H1 (cell line): ENCODE results near the gene STAG1. TPM values are rescaled to one million over a fixed set of nuclear protein-coding genes. Genes with fewer than 3 reads are reported as not detected.

Experiments used
- CTCF ChIA-PET: fragments of 300-600 bp; sonication (Branson Sonifier 250); formaldehyde crosslinking; loops from one replicate; lab custom pipeline; 2021; ENCODE audit not compliant: partially characterized antibody; lab: Charles Lee
- POLR2A ChIA-PET: fragments of 300-600 bp; sonication (Branson Sonifier 250); formaldehyde crosslinking; loops from one replicate; lab custom pipeline; 2021; ENCODE audit warnings: inconsistent platforms; ENCODE audit not compliant: partially characterized antibody; lab: Charles Lee
- DNase-seq, 2 experiments: peaks; one replicate each; pipeline versions ENCODE4 v3.0.0 to v3.0.0-alpha.2; 2010 to 2022; ENCODE audit warnings: low spot score in 2 of 2, low read depth in 1 of 2, mixed read lengths in 1 of 2
- FAIRE-seq: peaks from 2 replicates; lab custom pipeline; 2011; peaks lifted over from hg19 to GRCh38; lab: Jason Lieb, UNC
- H2AFZ ChIP-seq: 2 replicates; pipeline ENCODE4 v1.8.1; 2012; ENCODE audit warnings: low read length, inconsistent platforms
- H2AK5ac ChIP-seq: 2 replicates; pipeline ENCODE4 v1.6.1; 2013; ENCODE audit warnings: low read depth, low read length
- H2BK120ac ChIP-seq: replicated peaks from 2 replicates; pipeline ENCODE3; 2013; ENCODE audit warnings: low read depth, low read length, inconsistent platforms
- H2BK12ac ChIP-seq: 2 replicates; pipeline ENCODE4 v1.6.1; 2013; ENCODE audit warnings: low read depth, low read length
- H2BK15ac ChIP-seq: 2 replicates; pipeline ENCODE4 v1.6.1; 2013; ENCODE audit warnings: low read length
- H2BK20ac ChIP-seq: 2 replicates; pipeline ENCODE4 v1.6.1; 2013; ENCODE audit warnings: low read length
- H2BK5ac ChIP-seq: 2 replicates; pipeline ENCODE4 v1.6.1; 2013; ENCODE audit warnings: low read depth, low read length
- H3K14ac ChIP-seq: 2 replicates; pipeline ENCODE4 v1.6.1; 2013; ENCODE audit warnings: inconsistent platforms; ENCODE audit not compliant: insufficient read length
- H3K18ac ChIP-seq: 2 replicates; pipeline ENCODE4 v1.6.1; 2013; ENCODE audit warnings: low read length; ENCODE audit errors: extremely low read depth
- H3K23ac ChIP-seq: 2 replicates; pipeline ENCODE4 v1.6.1; 2013; ENCODE audit warnings: inconsistent platforms; ENCODE audit not compliant: insufficient read length
- H3K23me2 ChIP-seq: 2 replicates; pipeline ENCODE4 v1.6.1; 2013; ENCODE audit warnings: low read depth, low read length
- H3K27ac ChIP-seq: 2 replicates; pipeline ENCODE4 v1.6.1; 2011; ENCODE audit warnings: low read depth, low read length, inconsistent platforms
- H3K27me3 ChIP-seq, 4 experiments: replicated peaks in 1 of 4; 1 replicate in 1 of 4; 2 replicates in 3 of 4; pipeline versions ENCODE4 v1.6.1 to v1.8.1; 2011 to 2013; ENCODE audit warnings: low read length in 3 of 4, mild to moderate bottlenecking in 3 of 4, inconsistent platforms in 2 of 4, mixed read lengths in 2 of 4, moderate library complexity in 1 of 4; ENCODE audit not compliant: control insufficient read depth in 3 of 4, insufficient read depth in 3 of 4; ENCODE audit errors: extremely low read depth in 1 of 4
- H3K36me3 ChIP-seq, 4 experiments: 2 replicates each; pipeline versions ENCODE4 v1.6.1 to v1.8.1; 2011 to 2013; ENCODE audit warnings: mild to moderate bottlenecking in 4 of 4, low read length in 3 of 4, moderate library complexity in 2 of 4, control low read depth in 1 of 4, inconsistent platforms in 1 of 4; ENCODE audit not compliant: insufficient read depth in 4 of 4, control insufficient read depth in 2 of 4
- H3K4ac ChIP-seq: replicated peaks from 2 replicates; pipeline ENCODE3; 2013; ENCODE audit warnings: low read length, low read depth, mixed read lengths, inconsistent platforms; ENCODE audit not compliant: insufficient read length
- H3K4me1 ChIP-seq, 4 experiments: replicated peaks in 1 of 4; 1 replicate in 1 of 4; 2 replicates in 3 of 4; pipeline versions ENCODE4 v1.6.1 to v1.8.1; 2011 to 2013; ENCODE audit warnings: low read length in 3 of 4, inconsistent platforms in 2 of 4, mixed read lengths in 1 of 4; ENCODE audit not compliant: insufficient read depth in 4 of 4, control insufficient read depth in 3 of 4
- H3K4me2 ChIP-seq, 2 experiments: 2 replicates each; pipeline versions ENCODE4 v1.6.1 to v1.8.1; 2011 to 2013; ENCODE audit warnings: low read depth in 2 of 2, low read length in 2 of 2, control low read depth in 1 of 2, inconsistent platforms in 1 of 2, mild to moderate bottlenecking in 1 of 2; ENCODE audit not compliant: insufficient read depth in 1 of 2
- H3K4me3 ChIP-seq, 4 experiments: fragments of 200-600, 300-600 bp in 1 of 4; sonication (generic), shearing (Covaris generic), sonication (Bioruptor Twin) in 1 of 4; 2 replicates each; pipeline versions ENCODE4 v1.5.1 to v1.8.1; 2011 to 2016; ENCODE audit warnings: low read length in 4 of 4, low read depth in 3 of 4, control low read depth in 2 of 4, inconsistent platforms in 2 of 4, mild to moderate bottlenecking in 2 of 4, mixed read lengths in 1 of 4, moderate library complexity in 1 of 4; ENCODE audit not compliant: insufficient read depth in 2 of 4; ENCODE audit errors: extremely low read depth in 1 of 4
- H3K56ac ChIP-seq: replicated peaks from 2 replicates; pipeline ENCODE3; 2013; ENCODE audit warnings: low read depth, mild to moderate bottlenecking, mixed read lengths, low read length, inconsistent platforms; ENCODE audit not compliant: insufficient read length
- H3K79me1 ChIP-seq: 2 replicates; pipeline ENCODE4 v1.6.1; 2013; ENCODE audit warnings: low read depth, low read length, control low read depth
- H3K79me2 ChIP-seq, 2 experiments: 2 replicates each; pipeline versions ENCODE4 v1.6.1 to v1.8.1; 2012 to 2013; ENCODE audit warnings: low read length in 2 of 2, mild to moderate bottlenecking in 2 of 2, inconsistent platforms in 1 of 2; ENCODE audit not compliant: insufficient read depth in 2 of 2, control insufficient read depth in 1 of 2
- H3K9ac ChIP-seq, 4 experiments: replicated peaks in 1 of 4; 1 replicate in 1 of 4; 2 replicates in 3 of 4; pipeline versions ENCODE4 v1.6.1 to v1.8.1; 2011 to 2013; ENCODE audit warnings: low read depth in 3 of 4, low read length in 3 of 4, control low read depth in 2 of 4, mild to moderate bottlenecking in 2 of 4, moderate library complexity in 2 of 4, inconsistent platforms in 1 of 4; ENCODE audit errors: extremely low read depth in 1 of 4
- H3K9me3 ChIP-seq, 2 experiments: 2 replicates each; pipeline versions ENCODE4 v1.6.1 to v1.8.1; 2012 to 2013; ENCODE audit warnings: mild to moderate bottlenecking in 2 of 2, moderate library complexity in 2 of 2, control low read depth in 1 of 2, inconsistent platforms in 1 of 2, low read depth in 1 of 2, low read length in 1 of 2, mixed read lengths in 1 of 2; ENCODE audit not compliant: insufficient read depth in 2 of 2
- H4K20me1 ChIP-seq, 2 experiments: replicated peaks in 1 of 2; 2 replicates each; pipeline versions ENCODE3 to v1.8.1; 2011 to 2013; ENCODE audit warnings: inconsistent platforms in 2 of 2, low read length in 2 of 2, mild to moderate bottlenecking in 1 of 2; ENCODE audit not compliant: insufficient read depth in 2 of 2, control insufficient read depth in 1 of 2
- H4K5ac ChIP-seq: 2 replicates; pipeline ENCODE4 v1.6.1; 2013; ENCODE audit warnings: low read length, low read depth, mixed read lengths, inconsistent platforms; ENCODE audit not compliant: insufficient read length
- H4K8ac ChIP-seq: 2 replicates; pipeline ENCODE4 v1.8.0; 2013; ENCODE audit warnings: mild to moderate bottlenecking, moderate library complexity, low read length, inconsistent platforms; ENCODE audit not compliant: insufficient read depth; ENCODE audit errors: extremely low read depth
- H4K91ac ChIP-seq: replicated peaks from 2 replicates; pipeline ENCODE3; 2013; ENCODE audit warnings: low read length, mixed read lengths, inconsistent platforms; ENCODE audit not compliant: insufficient read length
- ATF2 ChIP-seq: IDR thresholded peaks from 2 replicates; pipeline ENCODE4 v1.6.1; 2012; ENCODE audit warnings: low read length, inconsistent platforms
- CREB1 ChIP-seq: IDR thresholded peaks from 2 replicates; pipeline ENCODE4 v1.6.1; 2012; ENCODE audit warnings: inconsistent platforms
- GTF2F1 ChIP-seq: IDR thresholded peaks from 2 replicates; pipeline ENCODE4 v1.6.1; 2012; ENCODE audit warnings: low read depth, low read length, improper control_type of control experiment, borderline replicate concordance
- NRF1 ChIP-seq: IDR thresholded peaks from 2 replicates; pipeline ENCODE4 v1.6.1; 2011; ENCODE audit warnings: mild to moderate bottlenecking, low read depth, low read length, improper control_type of control experiment
- RBBP5 ChIP-seq: IDR thresholded peaks from 2 replicates; pipeline ENCODE4 v1.7.1; 2012; ENCODE audit warnings: low read depth, mild to moderate bottlenecking, inconsistent platforms, low read length, moderate library complexity, borderline replicate concordance
- RNF2 ChIP-seq: fragments of 200-900, 300-1000 bp; sonication (generic); IDR thresholded peaks from 2 replicates; pipeline ENCODE4 v1.7.1; 2016; ENCODE audit warnings: borderline replicate concordance, low read depth, mild to moderate bottlenecking, antibody characterized with exemption, low read length; ENCODE audit not compliant: poor library complexity, severe bottlenecking; ENCODE audit errors: missing control alignments
- SP2 ChIP-seq: IDR thresholded peaks from 2 replicates; pipeline ENCODE4 v1.6.1; 2012; ENCODE audit warnings: mild to moderate bottlenecking, low read length, inconsistent platforms
- SP4 ChIP-seq: IDR thresholded peaks from 2 replicates; pipeline ENCODE4 v1.6.1; 2012; ENCODE audit warnings: low read length, inconsistent platforms
- SRF ChIP-seq: IDR thresholded peaks from 2 replicates; pipeline ENCODE4 v1.6.1; 2011; ENCODE audit warnings: mild to moderate bottlenecking, low read depth, low read length, moderate library complexity
- TAF7 ChIP-seq: optimal IDR thresholded peaks from 2 replicates; pipeline ENCODE3; 2011; ENCODE audit warnings: low read depth, mild to moderate bottlenecking, inconsistent platforms, low read length, moderate library complexity, borderline replicate concordance
- TCF12 ChIP-seq: IDR thresholded peaks from 2 replicates; pipeline ENCODE4 v1.6.1; 2011; ENCODE audit warnings: low read depth, mild to moderate bottlenecking, low read length
- TEAD4 ChIP-seq: IDR thresholded peaks from 2 replicates; pipeline ENCODE4 v1.6.1; 2012; ENCODE audit warnings: low read depth, low read length, inconsistent platforms, mixed read lengths
- polyA plus RNA-seq, 7 experiments: library from polyadenylated mRNA; depleted of rRNA in 3 of 7; stranded (reverse) in 5 of 7; unstranded in 2 of 7; fragments of >200 nt in 5 of 7; fragments of 200-250 nt in 2 of 7; gene quantifications; 1 replicate in 5 of 7; 2 replicates in 1 of 7; 4 replicates in 1 of 7; pipeline versions ENCODE4 v1.2.1 to v1.2.3, GENCODE V29; 2011 to 2013; ENCODE audit warnings: missing spikeins in 2 of 7, mixed read lengths in 2 of 7
- total RNA-seq: library from RNA; stranded (reverse); fragmentation: NEBNext Ultra II Directional; extraction: Animal tissue kit (Norgen Biotek cat#: 25700); gene quantifications from 2 replicates; pipeline ENCODE4 v1.2.1, GENCODE V29; 2021
- TF ChIP-seq, protein P1 (sequence below): IDR thresholded peaks from 2 replicates; pipeline ENCODE4 v1.6.1; 2012; ENCODE audit warnings: inconsistent platforms

STAG1 gene
- total and polyA plus RNA-seq, 2 of the 8 experiments (the other 6 are each of a cell fraction or from before 2014, with no cell fraction given), result 4.6 to 23.4 TPM

GRCh38 chr3:136427236-136427635 is 324.9 kb downstream of the STAG1 start:
- no peak overlapping the region for H2BK5ac ChIP-seq
- DNase-seq (no peak), FAIRE-seq (no peak)
- H2AFZ ChIP-seq, result no peak overlapping the region
- H3K9ac ChIP-seq, result no peak overlapping the region
- H3K27me3 ChIP-seq, result no peaks in the 10 kb centered on the region
- H2AK5ac ChIP-seq, result no peak overlapping the region
- H2BK12ac ChIP-seq, result no peak overlapping the region
- no peak overlapping the region for H3K4ac ChIP-seq
- no peak overlapping the region for H3K18ac ChIP-seq
- H3K79me2 ChIP-seq, result no peaks in the 10 kb centered on the region
- no peak overlapping the region for H4K5ac ChIP-seq
- no peaks in the 10 kb centered on the region for H3K4me1 ChIP-seq
- H3K4me3 ChIP-seq, result no peak overlapping the region
- no peak overlapping the region for H2BK15ac ChIP-seq
- CTCF ChIA-PET, result interaction anchor here (1.4 kb wide), 1 partner anchor 325 kb away, joined by 3 read pairs; the partner anchor contains the start of gene STAG1
- no peak overlapping the region for H2BK20ac ChIP-seq
- H3K56ac ChIP-seq, result no peak overlapping the region
- H3K27ac ChIP-seq, result no peak overlapping the region
- H3K23me2 ChIP-seq, result peaks cover 1% of the 10 kb centered on the region; the same call in 1 of the 2 replicates
- H2BK120ac ChIP-seq, result no peak overlapping the region
- no peaks in the 10 kb centered on the region for H3K9me3 ChIP-seq
- POLR2A ChIA-PET, result no interaction called here
- no peak overlapping the region for H4K91ac ChIP-seq
- H4K20me1 ChIP-seq, result peaks cover 0 to 1% of the 10 kb centered on the region in 2 experiments
- no peaks in the 10 kb centered on the region; a peak in 1 of 8 replicates for H3K36me3 ChIP-seq
- H3K4me2 ChIP-seq, result no peak overlapping the region
- H3K79me1 ChIP-seq, result no peaks in the 10 kb centered on the region
- H3K14ac ChIP-seq, result no peak overlapping the region
- no peak overlapping the region for H3K23ac ChIP-seq
- no peak overlapping the region for H4K8ac ChIP-seq
- TF ChIP-seq NRF1 (no peak), SP2 (no peak), ATF2 (no peak), CREB1 (no peak), SP4 (no peak), TAF7 (no peak), TCF12 (no peak), RNF2 (no peak), GTF2F1 (no peak), SRF (no peak), TEAD4 (no peak), RBBP5 (no peak)
- TF ChIP-seq, protein P1, sequence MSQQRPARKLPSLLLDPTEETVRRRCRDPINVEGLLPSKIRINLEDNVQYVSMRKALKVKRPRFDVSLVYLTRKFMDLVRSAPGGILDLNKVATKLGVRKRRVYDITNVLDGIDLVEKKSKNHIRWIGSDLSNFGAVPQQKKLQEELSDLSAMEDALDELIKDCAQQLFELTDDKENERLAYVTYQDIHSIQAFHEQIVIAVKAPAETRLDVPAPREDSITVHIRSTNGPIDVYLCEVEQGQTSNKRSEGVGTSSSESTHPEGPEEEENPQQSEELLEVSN, result no peak
